DND-41 (cell line): ENCODE results near the gene FAF1.
A peak's percentile ranks its signal among the peaks of the same experiment; 100 is the strongest.

Experiments
- EZH2 ChIP-seq: IDR thresholded peaks from 3 replicates; pipeline ENCODE4 v1.6.1; 2012; ENCODE audit warnings: borderline replicate concordance, low read depth, mild to moderate bottlenecking, moderate library complexity, low read length, inconsistent platforms; ENCODE audit not compliant: severe bottlenecking
- TF ChIP-seq, protein P1 (sequence below): IDR thresholded peaks from 2 replicates; pipeline ENCODE4 v1.5.1; 2012; ENCODE audit warnings: borderline replicate concordance, low read length, moderate library complexity, mild to moderate bottlenecking; ENCODE audit not compliant: poor library complexity, severe bottlenecking; ENCODE audit errors: extremely low read depth

DNA sequence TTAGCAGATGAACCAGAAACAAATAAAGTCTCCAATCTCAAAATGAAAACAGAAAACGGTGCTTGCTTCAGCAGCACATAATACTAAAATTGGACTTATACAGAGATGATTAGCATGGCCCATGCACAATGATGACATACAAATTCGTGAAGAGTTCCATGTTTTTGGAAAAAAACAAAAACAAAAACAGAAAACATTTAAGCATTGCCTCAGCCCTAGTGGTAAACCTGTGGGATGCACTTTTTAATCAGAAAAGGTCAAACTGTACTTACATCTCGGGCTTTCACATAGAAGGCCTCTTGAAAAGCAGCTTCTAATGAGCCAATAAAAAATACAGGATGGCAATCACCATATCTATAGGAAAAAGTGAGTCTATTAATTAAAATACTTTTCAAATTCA is 377.7 kb downstream of the FAF1 start:
- TF ChIP-seq, protein P1, sequence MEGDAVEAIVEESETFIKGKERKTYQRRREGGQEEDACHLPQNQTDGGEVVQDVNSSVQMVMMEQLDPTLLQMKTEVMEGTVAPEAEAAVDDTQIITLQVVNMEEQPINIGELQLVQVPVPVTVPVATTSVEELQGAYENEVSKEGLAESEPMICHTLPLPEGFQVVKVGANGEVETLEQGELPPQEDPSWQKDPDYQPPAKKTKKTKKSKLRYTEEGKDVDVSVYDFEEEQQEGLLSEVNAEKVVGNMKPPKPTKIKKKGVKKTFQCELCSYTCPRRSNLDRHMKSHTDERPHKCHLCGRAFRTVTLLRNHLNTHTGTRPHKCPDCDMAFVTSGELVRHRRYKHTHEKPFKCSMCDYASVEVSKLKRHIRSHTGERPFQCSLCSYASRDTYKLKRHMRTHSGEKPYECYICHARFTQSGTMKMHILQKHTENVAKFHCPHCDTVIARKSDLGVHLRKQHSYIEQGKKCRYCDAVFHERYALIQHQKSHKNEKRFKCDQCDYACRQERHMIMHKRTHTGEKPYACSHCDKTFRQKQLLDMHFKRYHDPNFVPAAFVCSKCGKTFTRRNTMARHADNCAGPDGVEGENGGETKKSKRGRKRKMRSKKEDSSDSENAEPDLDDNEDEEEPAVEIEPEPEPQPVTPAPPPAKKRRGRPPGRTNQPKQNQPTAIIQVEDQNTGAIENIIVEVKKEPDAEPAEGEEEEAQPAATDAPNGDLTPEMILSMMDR, result peak; percentile 6
- TF ChIP-seq EZH2, result no peak
